ENCODE measurements around the gene PSMB11.

PSMB11 gene

GRCh38 chr14:23089498-23090253 is 47.7 kb downstream of the PSMB11 start:
- no peak for DNase-seq (ENCODE audit: low spot score)

DNA sequence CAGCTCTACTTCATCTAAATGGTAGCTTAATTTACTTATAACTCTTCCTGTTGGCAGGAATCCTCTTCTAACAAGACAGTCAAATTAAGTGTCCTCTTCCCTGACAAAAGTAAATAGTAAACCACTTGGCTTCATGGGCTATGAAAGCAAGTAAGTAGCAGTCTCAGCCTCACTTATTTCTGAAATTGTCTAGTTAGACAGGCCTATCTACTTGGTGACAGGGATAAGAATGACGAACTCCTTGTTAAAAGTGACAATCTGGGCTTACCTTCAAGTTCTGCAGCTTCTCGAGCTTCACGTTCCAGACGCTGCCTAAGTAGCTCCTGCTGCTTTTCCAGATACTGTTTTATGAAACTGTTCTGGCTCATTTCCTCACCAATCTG is 48.2 kb downstream of the PSMB11 start:
- no peak for DNase-seq (ENCODE audit: low spot score)

- no peak for DNase-seq (ENCODE audit: low spot score)
Measured at GRCh38 chr14:23091294-23092225, 49.5 kb downstream of the PSMB11 start.

DNA sequence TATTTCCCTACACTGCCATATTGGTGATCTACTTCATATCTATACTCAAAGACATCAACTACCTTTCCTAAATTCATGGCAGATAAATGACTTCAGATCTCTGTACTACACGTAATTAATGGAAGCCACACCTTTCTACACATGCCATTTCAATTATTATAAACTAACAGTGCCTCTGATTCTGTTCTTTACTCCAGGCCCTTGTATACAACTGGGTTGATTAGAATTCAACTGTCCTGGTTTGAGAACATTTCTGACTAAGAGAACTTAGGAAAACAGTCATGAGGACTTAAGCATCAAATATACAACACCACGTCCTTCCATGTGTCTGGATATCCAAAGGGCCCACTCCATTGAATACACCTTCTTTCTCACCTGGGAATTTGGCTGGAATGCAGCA is 51.1 kb downstream of the PSMB11 start:
- no peak for DNase-seq (ENCODE audit: low spot score)

DNA sequence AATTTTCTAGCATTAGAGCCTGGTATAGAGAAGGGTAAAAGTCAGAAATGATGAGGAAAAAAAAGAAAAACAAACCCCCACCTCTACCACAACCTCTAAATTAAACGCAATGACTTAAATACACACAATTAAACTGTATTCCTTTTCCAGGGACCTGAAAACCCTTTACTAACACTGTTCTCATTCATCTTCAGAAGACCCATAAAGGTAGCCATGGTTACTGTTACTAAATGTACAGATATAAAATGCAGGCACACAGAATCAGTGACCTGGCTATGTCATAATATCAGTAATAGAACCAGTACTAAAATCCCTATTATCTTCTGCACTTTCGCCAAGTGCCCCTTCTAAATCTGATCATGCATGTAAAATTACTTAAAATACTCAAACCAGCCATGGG is 51.5 kb downstream of the PSMB11 start:
- DNase-seq (ENCODE audit: low spot score) = no peak
